HL-60 (cell line): ENCODE measurements around the gene IGF1.

Experiments used
- DNase-seq, 2 experiments: peaks; one replicate each; pipeline ENCODE4 v3.0.0-alpha.2; 2010 to 2020; ENCODE audit warnings: low read depth in 1 of 2, low spot score in 1 of 2
- H3K27ac ChIP-seq: fragments of 250-450 bp; sonication (Bioruptor Pico); replicated peaks from 2 replicates; pipeline ENCODE4 v1.5.1; 2020; ENCODE audit warnings: mild to moderate bottlenecking, moderate library complexity
- H3K27me3 ChIP-seq: fragments of 250-450 bp; sonication (Bioruptor Pico); 2 replicates; pipeline ENCODE4 v1.5.1; 2021; ENCODE audit warnings: mild to moderate bottlenecking, moderate library complexity; ENCODE audit not compliant: insufficient read depth, poor library complexity, severe bottlenecking
- H3K4me3 ChIP-seq: replicated peaks from 2 replicates; pipeline ENCODE4 v1.5.1; 2011; ENCODE audit warnings: mild to moderate bottlenecking, control low read depth, low read length; ENCODE audit not compliant: insufficient read depth
- CTCF ChIP-seq: IDR thresholded peaks from one replicate; pipeline ENCODE4 v1.5.1; 2011; ENCODE audit warnings: low read length, control low read depth, inconsistent platforms; ENCODE audit not compliant: insufficient read depth
- GABPA ChIP-seq: IDR thresholded peaks from 2 replicates; pipeline ENCODE4 v1.6.1; 2012; ENCODE audit warnings: low read depth
- POLR2AphosphoS5 ChIP-seq: IDR thresholded peaks from 2 replicates; pipeline ENCODE4 v1.6.1; 2012; ENCODE audit warnings: low read depth
- REST ChIP-seq: IDR thresholded peaks from 2 replicates; pipeline ENCODE4 v1.6.1; 2012; ENCODE audit warnings: low read depth; ENCODE audit not compliant: insufficient replicate concordance
- SPI1 ChIP-seq: IDR thresholded peaks from 2 replicates; pipeline ENCODE4 v1.6.1; 2012; ENCODE audit warnings: low read depth, mild to moderate bottlenecking, borderline replicate concordance

Gene IGF1

GRCh38 chr12:102430661-102431060, 49.7 kb downstream of the IGF1 start:
- no peak for TF ChIP-seq REST
- no peak for TF ChIP-seq CTCF
- no peak for TF ChIP-seq POLR2AphosphoS5
- TF ChIP-seq SPI1 = no peak
- TF ChIP-seq GABPA = no peak
- DNase-seq = no peak
- no peak overlapping the region for H3K27ac ChIP-seq
- H3K4me3 ChIP-seq = no peak overlapping the region
- H3K27me3 ChIP-seq = no peaks in the 10 kb centered on the region

GRCh38 chr12:102429211-102430154, 50.9 kb downstream of the IGF1 start:
- Histone ChIP-seq H3K27me3 (no peaks in the 10 kb centered on the region), H3K4me3 (no peak overlapping the region), H3K27ac (no peak overlapping the region)
- no peak for TF ChIP-seq CTCF
- TF ChIP-seq GABPA = no peak
- no peak for TF ChIP-seq SPI1
- no peak for TF ChIP-seq POLR2AphosphoS5
- no peak for TF ChIP-seq REST
- no peak for DNase-seq

- Histone ChIP-seq H3K4me3 (no peak overlapping the region), H3K27ac (no peak overlapping the region), H3K27me3 (no peaks in the 10 kb centered on the region)
- TF ChIP-seq REST (no peak), POLR2AphosphoS5 (no peak), SPI1 (no peak), GABPA (no peak), CTCF (no peak)
- no peak for DNase-seq
Observed at GRCh38 chr12:102427543-102427941, 52.8 kb downstream of the IGF1 start.
